HepG2 (cell line): ENCODE measurements around the gene ATP7B. TPM values are rescaled to one million over a fixed set of nuclear protein-coding genes. Genes with fewer than 3 reads are reported as not detected.
A peak's percentile ranks its signal among the peaks of the same experiment; 100 is the strongest.

Source experiments
- CREB1 ChIP-seq, 2 experiments: fragments of 450-650 bp in 1 of 2; IDR thresholded peaks; 2 replicates each; pipeline ENCODE4 v1.6.1; 2016 to 2017; ENCODE audit warnings: control low read depth in 1 of 2, mild to moderate bottlenecking in 1 of 2, missing compliant biosample characterization in 1 of 2, missing genetic modification characterization in 1 of 2
- GATAD1 ChIP-seq: IDR thresholded peaks from 2 replicates; pipeline ENCODE4 v1.6.1; 2016; ENCODE audit warnings: missing genetic modification reagents, missing compliant biosample characterization
- KLF16 ChIP-seq, 2 experiments: sonication (generic) in 1 of 2; formaldehyde crosslinking in 1 of 2; IDR thresholded peaks; 2 replicates each; pipeline versions ENCODE4 v1.6.1 to v1.8.0; 2016 to 2023; ENCODE audit warnings: missing genetic modification reagents in 2 of 2, missing compliant biosample characterization in 1 of 2
- MXD1 ChIP-seq: sonication (generic); formaldehyde crosslinking; IDR thresholded peaks from 2 replicates; pipeline ENCODE4 v1.4.0; 2020; ENCODE audit warnings: mild to moderate bottlenecking, missing genetic modification reagents
- ZNF124 ChIP-seq: sonication (generic); formaldehyde crosslinking; IDR thresholded peaks from 2 replicates; pipeline ENCODE4 v1.4.0; 2020; ENCODE audit warnings: missing genetic modification reagents
- ZNF20 ChIP-seq: sonication (generic); formaldehyde crosslinking; IDR thresholded peaks from 2 replicates; pipeline ENCODE4 v1.4.0; 2020; ENCODE audit warnings: mild to moderate bottlenecking, moderate library complexity, missing genetic modification reagents
- ZNF292 ChIP-seq: sonication (generic); formaldehyde crosslinking; IDR thresholded peaks from 2 replicates; pipeline ENCODE4 v1.8.1; 2022; ENCODE audit warnings: mild to moderate bottlenecking, low read depth, missing genetic modification reagents, borderline replicate concordance
- ZNF367 ChIP-seq: sonication (generic); formaldehyde crosslinking; IDR thresholded peaks from 2 replicates; pipeline ENCODE4 v1.4.0; 2020; ENCODE audit warnings: missing genetic modification reagents, borderline replicate concordance
- ZNF460 ChIP-seq: sonication (generic); formaldehyde crosslinking; IDR thresholded peaks from 2 replicates; pipeline ENCODE4 v1.5.1; 2020; ENCODE audit warnings: missing genetic modification reagents, mild to moderate bottlenecking, borderline replicate concordance
- ZNF513 ChIP-seq: sonication (generic); formaldehyde crosslinking; conservative IDR thresholded peaks from 2 replicates; pipeline ENCODE4 v1.5.0; 2020; ENCODE audit warnings: missing genetic modification reagents
- polyA plus RNA-seq, 8 experiments: library from polyadenylated mRNA; depleted of rRNA in 3 of 8; stranded (reverse) in 7 of 8; unstranded in 1 of 8; fragments of >200 nt; fragmentation: Illumina TruSeq in 4 of 8; extraction: Trizol in 4 of 8; gene quantifications; 2 replicates each; pipeline versions ENCODE4 v1.2.1 to v1.2.3, GENCODE V29; 2011 to 2016; ENCODE audit warnings: low read depth in 4 of 8, missing spikeins in 1 of 8, mixed read lengths in 1 of 8; ENCODE audit not compliant: insufficient read depth in 1 of 8
- total RNA-seq, 5 experiments: library from RNA; depleted of rRNA; stranded (reverse); fragments of >200 nt; fragmentation: Illumina TruSeq; extraction: Trizol; gene quantifications; 2 replicates each; pipeline ENCODE4 v1.2.3, GENCODE V29; 2016; ENCODE audit warnings: low read depth in 1 of 5
- TF ChIP-seq, protein P1 (sequence below): sonication (generic); formaldehyde crosslinking; IDR thresholded peaks from 2 replicates; pipeline ENCODE4 v1.8.1; 2022; ENCODE audit warnings: low read depth, mild to moderate bottlenecking, missing genetic modification reagents
- TF ChIP-seq, protein P2 (sequence below): sonication (generic); formaldehyde crosslinking; IDR thresholded peaks from 2 replicates; pipeline ENCODE4 v1.8.0; 2022; ENCODE audit warnings: missing genetic modification reagents, mild to moderate bottlenecking, inconsistent platforms, borderline replicate concordance
- TF ChIP-seq, protein P3 (sequence below): IDR thresholded peaks from 2 replicates; pipeline ENCODE4 v1.6.1; 2016; ENCODE audit warnings: low read depth, missing genetic modification reagents, missing compliant biosample characterization
- TF ChIP-seq, protein P4 (sequence below): sonication (generic); formaldehyde crosslinking; IDR thresholded peaks from 2 replicates; pipeline ENCODE4 v1.4.0; 2020; ENCODE audit warnings: mild to moderate bottlenecking, low read depth, missing genetic modification reagents

The ATP7B gene
- total and polyA plus RNA-seq, 2 of the 13 experiments (the other 11 are each of a cell fraction or from before 2014, with no cell fraction given): 31.8 to 57.4 TPM

- TF ChIP-seq ZNF460 (CRISPR knock-in tag) (peak; percentile 50; the same call in 1 of the 2 replicates), MXD1 (CRISPR knock-in tag) (peak; percentile 85; the same call in 1 of the 2 replicates), GATAD1 (CRISPR knock-in tag) (peak; percentile 91), ZNF292 (CRISPR knock-in tag) (peak; percentile 28; the same call in 1 of the 2 replicates), ZNF124 (CRISPR knock-in tag) (peak; percentile 43; the same call in 1 of the 2 replicates), KLF16 (CRISPR knock-in tag; IDR thresholded peaks at IDR 0.05) (peak in 1 of 2 experiments; percentile 87; a peak in 2 of 4 replicates), ZNF20 (no peak), CREB1 (IDR thresholded peaks at IDR 0.05) (peak; percentile 82), CREB1 (CRISPR knock-in tag; IDR thresholded peaks at IDR 0.05) (peak; percentile 92), ZNF367 (no peak), ZNF513 (CRISPR knock-in tag) (no peak)
- TF ChIP-seq, protein P1, sequence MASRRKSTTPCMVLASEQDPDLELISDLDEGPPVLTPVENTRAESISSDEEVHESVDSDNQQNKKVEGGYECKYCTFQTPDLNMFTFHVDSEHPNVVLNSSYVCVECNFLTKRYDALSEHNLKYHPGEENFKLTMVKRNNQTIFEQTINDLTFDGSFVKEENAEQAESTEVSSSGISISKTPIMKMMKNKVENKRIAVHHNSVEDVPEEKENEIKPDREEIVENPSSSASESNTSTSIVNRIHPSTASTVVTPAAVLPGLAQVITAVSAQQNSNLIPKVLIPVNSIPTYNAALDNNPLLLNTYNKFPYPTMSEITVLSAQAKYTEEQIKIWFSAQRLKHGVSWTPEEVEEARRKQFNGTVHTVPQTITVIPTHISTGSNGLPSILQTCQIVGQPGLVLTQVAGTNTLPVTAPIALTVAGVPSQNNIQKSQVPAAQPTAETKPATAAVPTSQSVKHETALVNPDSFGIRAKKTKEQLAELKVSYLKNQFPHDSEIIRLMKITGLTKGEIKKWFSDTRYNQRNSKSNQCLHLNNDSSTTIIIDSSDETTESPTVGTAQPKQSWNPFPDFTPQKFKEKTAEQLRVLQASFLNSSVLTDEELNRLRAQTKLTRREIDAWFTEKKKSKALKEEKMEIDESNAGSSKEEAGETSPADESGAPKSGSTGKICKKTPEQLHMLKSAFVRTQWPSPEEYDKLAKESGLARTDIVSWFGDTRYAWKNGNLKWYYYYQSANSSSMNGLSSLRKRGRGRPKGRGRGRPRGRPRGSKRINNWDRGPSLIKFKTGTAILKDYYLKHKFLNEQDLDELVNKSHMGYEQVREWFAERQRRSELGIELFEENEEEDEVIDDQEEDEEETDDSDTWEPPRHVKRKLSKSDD (CRISPR knock-in tag): no peak; the same call in 1 of the 2 replicates
- TF ChIP-seq, protein P2, sequence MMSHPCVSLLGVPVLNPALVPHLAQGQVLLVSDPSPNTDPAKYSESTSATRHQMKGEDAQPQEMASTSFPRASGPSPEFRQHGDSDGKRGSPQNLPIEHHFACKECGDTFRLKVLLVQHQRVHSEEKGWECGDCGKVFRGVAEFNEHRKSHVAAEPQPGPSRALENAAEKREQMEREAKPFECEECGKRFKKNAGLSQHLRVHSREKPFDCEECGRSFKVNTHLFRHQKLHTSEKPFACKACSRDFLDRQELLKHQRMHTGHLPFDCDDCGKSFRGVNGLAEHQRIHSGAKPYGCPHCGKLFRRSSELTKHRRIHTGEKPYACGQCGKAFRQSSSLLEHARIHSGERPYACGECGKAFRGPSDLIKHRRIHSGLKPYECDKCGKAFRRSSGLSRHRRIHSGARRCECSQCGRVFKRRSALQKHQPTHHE: no peak
- TF ChIP-seq, protein P3, sequence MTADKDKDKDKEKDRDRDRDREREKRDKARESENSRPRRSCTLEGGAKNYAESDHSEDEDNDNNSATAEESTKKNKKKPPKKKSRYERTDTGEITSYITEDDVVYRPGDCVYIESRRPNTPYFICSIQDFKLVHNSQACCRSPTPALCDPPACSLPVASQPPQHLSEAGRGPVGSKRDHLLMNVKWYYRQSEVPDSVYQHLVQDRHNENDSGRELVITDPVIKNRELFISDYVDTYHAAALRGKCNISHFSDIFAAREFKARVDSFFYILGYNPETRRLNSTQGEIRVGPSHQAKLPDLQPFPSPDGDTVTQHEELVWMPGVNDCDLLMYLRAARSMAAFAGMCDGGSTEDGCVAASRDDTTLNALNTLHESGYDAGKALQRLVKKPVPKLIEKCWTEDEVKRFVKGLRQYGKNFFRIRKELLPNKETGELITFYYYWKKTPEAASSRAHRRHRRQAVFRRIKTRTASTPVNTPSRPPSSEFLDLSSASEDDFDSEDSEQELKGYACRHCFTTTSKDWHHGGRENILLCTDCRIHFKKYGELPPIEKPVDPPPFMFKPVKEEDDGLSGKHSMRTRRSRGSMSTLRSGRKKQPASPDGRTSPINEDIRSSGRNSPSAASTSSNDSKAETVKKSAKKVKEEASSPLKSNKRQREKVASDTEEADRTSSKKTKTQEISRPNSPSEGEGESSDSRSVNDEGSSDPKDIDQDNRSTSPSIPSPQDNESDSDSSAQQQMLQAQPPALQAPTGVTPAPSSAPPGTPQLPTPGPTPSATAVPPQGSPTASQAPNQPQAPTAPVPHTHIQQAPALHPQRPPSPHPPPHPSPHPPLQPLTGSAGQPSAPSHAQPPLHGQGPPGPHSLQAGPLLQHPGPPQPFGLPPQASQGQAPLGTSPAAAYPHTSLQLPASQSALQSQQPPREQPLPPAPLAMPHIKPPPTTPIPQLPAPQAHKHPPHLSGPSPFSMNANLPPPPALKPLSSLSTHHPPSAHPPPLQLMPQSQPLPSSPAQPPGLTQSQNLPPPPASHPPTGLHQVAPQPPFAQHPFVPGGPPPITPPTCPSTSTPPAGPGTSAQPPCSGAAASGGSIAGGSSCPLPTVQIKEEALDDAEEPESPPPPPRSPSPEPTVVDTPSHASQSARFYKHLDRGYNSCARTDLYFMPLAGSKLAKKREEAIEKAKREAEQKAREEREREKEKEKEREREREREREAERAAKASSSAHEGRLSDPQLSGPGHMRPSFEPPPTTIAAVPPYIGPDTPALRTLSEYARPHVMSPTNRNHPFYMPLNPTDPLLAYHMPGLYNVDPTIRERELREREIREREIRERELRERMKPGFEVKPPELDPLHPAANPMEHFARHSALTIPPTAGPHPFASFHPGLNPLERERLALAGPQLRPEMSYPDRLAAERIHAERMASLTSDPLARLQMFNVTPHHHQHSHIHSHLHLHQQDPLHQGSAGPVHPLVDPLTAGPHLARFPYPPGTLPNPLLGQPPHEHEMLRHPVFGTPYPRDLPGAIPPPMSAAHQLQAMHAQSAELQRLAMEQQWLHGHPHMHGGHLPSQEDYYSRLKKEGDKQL (CRISPR knock-in tag): 0 out of 2 replicates have a peak, but pooled peaks have one; percentile 61
- TF ChIP-seq, protein P4, sequence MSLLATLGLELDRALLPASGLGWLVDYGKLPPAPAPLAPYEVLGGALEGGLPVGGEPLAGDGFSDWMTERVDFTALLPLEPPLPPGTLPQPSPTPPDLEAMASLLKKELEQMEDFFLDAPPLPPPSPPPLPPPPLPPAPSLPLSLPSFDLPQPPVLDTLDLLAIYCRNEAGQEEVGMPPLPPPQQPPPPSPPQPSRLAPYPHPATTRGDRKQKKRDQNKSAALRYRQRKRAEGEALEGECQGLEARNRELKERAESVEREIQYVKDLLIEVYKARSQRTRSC (CRISPR knock-in tag): peak; percentile 41; the same call in 1 of the 2 replicates
Measured at GRCh38 chr13:52011632-52012511, 622 bp upstream of the ATP7B start, which contains the start of gene ALG11 (continued).
